H9 (cell line): ENCODE data around the gene SMCO4. TPM values are rescaled to one million over a fixed set of nuclear protein-coding genes. Genes with fewer than 3 reads are reported as not detected.
"Not testable (repeated sequence)": the region's sequence is repeated elsewhere in the genome, so short reads cannot be mapped to it uniquely, and the experiment has no call there.

Experiments
- DNase-seq: peaks from one replicate; pipeline ENCODE4 v3.0.0-alpha.2; 2017
- H2AFZ ChIP-seq: one replicate; pipeline ENCODE4 v1.6.1; 2013; ENCODE audit warnings: mild to moderate bottlenecking, low read length, control low read depth, moderate library complexity
- H2AK5ac ChIP-seq: 2 replicates; pipeline ENCODE4 v1.6.1; 2013; ENCODE audit warnings: low read length, control low read depth, mixed read lengths; ENCODE audit not compliant: insufficient read length
- H2BK120ac ChIP-seq: one replicate; pipeline ENCODE4 v1.6.1; 2013; ENCODE audit warnings: low read depth, mild to moderate bottlenecking, low read length, control low read depth, inconsistent platforms; ENCODE audit not compliant: poor library complexity, severe bottlenecking
- H2BK12ac ChIP-seq: 2 replicates; pipeline ENCODE4 v1.6.1; 2013; ENCODE audit warnings: low read length, control low read depth, mixed read lengths, low read depth; ENCODE audit not compliant: insufficient read length
- H2BK15ac ChIP-seq: 2 replicates; pipeline ENCODE4 v1.6.1; 2013; ENCODE audit warnings: low read depth, low read length, control low read depth
- H2BK20ac ChIP-seq: one replicate; pipeline ENCODE4 v1.6.1; 2013; ENCODE audit warnings: low read depth, mild to moderate bottlenecking, low read length, control low read depth, inconsistent platforms; ENCODE audit not compliant: poor library complexity, severe bottlenecking
- H2BK5ac ChIP-seq: 2 replicates; pipeline ENCODE4 v1.6.1; 2013; ENCODE audit warnings: low read length, control low read depth, mixed read lengths; ENCODE audit not compliant: insufficient read length
- H3K14ac ChIP-seq: 2 replicates; pipeline ENCODE4 v1.6.1; 2013; ENCODE audit warnings: low read length, control low read depth; ENCODE audit not compliant: insufficient read depth
- H3K18ac ChIP-seq: 2 replicates; pipeline ENCODE4 v1.6.1; 2013; ENCODE audit warnings: low read depth, mild to moderate bottlenecking, mixed read lengths, low read length, control low read depth; ENCODE audit not compliant: insufficient read length
- H3K23ac ChIP-seq: 2 replicates; pipeline ENCODE4 v1.6.1; 2013; ENCODE audit warnings: low read length, control low read depth, mixed read lengths, low read depth; ENCODE audit not compliant: insufficient read length
- H3K23me2 ChIP-seq: 2 replicates; pipeline ENCODE4 v1.6.1; 2013; ENCODE audit warnings: low read depth, mild to moderate bottlenecking, mixed read lengths, low read length, control low read depth; ENCODE audit not compliant: insufficient read length, poor library complexity, severe bottlenecking
- H3K27ac ChIP-seq: 2 replicates; pipeline ENCODE4 v1.5.1; 2013; ENCODE audit warnings: low read length, control low read depth, mixed read lengths, low read depth; ENCODE audit not compliant: insufficient read length
- H3K27me3 ChIP-seq: 2 replicates; pipeline ENCODE4 v1.6.1; 2013; ENCODE audit warnings: low read length, control low read depth, inconsistent platforms; ENCODE audit not compliant: insufficient read depth
- H3K4ac ChIP-seq: 2 replicates; pipeline ENCODE4 v1.6.1; 2013; ENCODE audit warnings: low read depth, mild to moderate bottlenecking, control low read depth, inconsistent platforms, low read length, moderate library complexity
- H3K4me1 ChIP-seq: 2 replicates; pipeline ENCODE4 v1.6.1; 2013; ENCODE audit warnings: low read length, control low read depth, inconsistent platforms; ENCODE audit not compliant: insufficient read depth
- H3K4me2 ChIP-seq: 2 replicates; pipeline ENCODE4 v1.6.1; 2013; ENCODE audit warnings: low read length, control low read depth, mixed read lengths; ENCODE audit not compliant: insufficient read length, insufficient read depth
- H3K56ac ChIP-seq: 2 replicates; pipeline ENCODE4 v1.6.1; 2013; ENCODE audit warnings: low read depth, mild to moderate bottlenecking, mixed read lengths, low read length, control low read depth; ENCODE audit not compliant: insufficient read length
- H3K79me1 ChIP-seq: 2 replicates; pipeline ENCODE4 v1.6.1; 2013; ENCODE audit warnings: low read depth, mild to moderate bottlenecking, moderate library complexity, low read length, control low read depth, inconsistent platforms; ENCODE audit not compliant: insufficient read depth, poor library complexity, severe bottlenecking
- H3K79me2 ChIP-seq: 2 replicates; pipeline ENCODE4 v1.6.1; 2013; ENCODE audit warnings: low read length, control low read depth, inconsistent platforms; ENCODE audit not compliant: insufficient read depth
- H3K9ac ChIP-seq: 2 replicates; pipeline ENCODE4 v1.6.1; 2013; ENCODE audit warnings: low read length, control low read depth, mixed read lengths; ENCODE audit not compliant: insufficient read length; ENCODE audit errors: extremely low read depth
- H3K9me3 ChIP-seq: one replicate; pipeline ENCODE4 v1.6.1; 2013; ENCODE audit warnings: low read depth, low read length, inconsistent platforms; ENCODE audit not compliant: control insufficient read depth
- H3T11ph ChIP-seq: one replicate; pipeline ENCODE4 v1.6.1; 2013; ENCODE audit warnings: mild to moderate bottlenecking, low read length, control low read depth, inconsistent platforms
- H4K20me1 ChIP-seq: one replicate; pipeline ENCODE4 v1.6.1; 2013; ENCODE audit not compliant: control insufficient read depth, insufficient read length, insufficient read depth
- H4K5ac ChIP-seq: 2 replicates; pipeline ENCODE4 v1.6.1; 2013; ENCODE audit warnings: low read depth, mild to moderate bottlenecking, mixed read lengths, low read length, control low read depth; ENCODE audit not compliant: insufficient read length
- H4K8ac ChIP-seq: replicated peaks from 2 replicates; pipeline ENCODE4 v1.6.1; 2013; ENCODE audit warnings: low read length, control low read depth, mixed read lengths, low read depth; ENCODE audit not compliant: insufficient read length
- H4K91ac ChIP-seq: 2 replicates; pipeline ENCODE4 v1.6.1; 2013; ENCODE audit warnings: low read depth, mild to moderate bottlenecking, moderate library complexity, mixed read lengths, low read length, control low read depth; ENCODE audit not compliant: insufficient read length
- H3K27ac Mint-ChIP-seq, 3 experiments: 2 replicates in 2 of 3; 3 replicates in 1 of 3; pipeline ENCODE4 v1.8.0; 2020 to 2021; ENCODE audit warnings: mixed read lengths in 3 of 3, mild to moderate bottlenecking in 1 of 3, moderate library complexity in 1 of 3
- H3K27me3 Mint-ChIP-seq: 2 replicates; pipeline ENCODE4 v1.8.0; 2021; ENCODE audit warnings: low read depth, mild to moderate bottlenecking, moderate library complexity, mixed read lengths
- H3K36me3 Mint-ChIP-seq, 3 experiments: 2 replicates in 2 of 3; 3 replicates in 1 of 3; pipeline ENCODE4 v1.8.0; 2020 to 2021; ENCODE audit warnings: low read depth in 3 of 3, mixed read lengths in 3 of 3; ENCODE audit not compliant: insufficient read depth in 1 of 3
- H3K4me1 Mint-ChIP-seq, 2 experiments: 2 replicates each; pipeline ENCODE4 v1.8.0; 2020; ENCODE audit warnings: mixed read lengths in 2 of 2
- H3K4me3 Mint-ChIP-seq, 2 experiments: 2 replicates in 1 of 2; 3 replicates in 1 of 2; pipeline ENCODE4 v1.8.0; 2020 to 2021; ENCODE audit warnings: mild to moderate bottlenecking in 2 of 2, mixed read lengths in 2 of 2, moderate library complexity in 1 of 2
- H3K9me3 Mint-ChIP-seq, 2 experiments: 2 replicates in 1 of 2; 3 replicates in 1 of 2; pipeline ENCODE4 v1.8.0; 2020; ENCODE audit warnings: mild to moderate bottlenecking in 2 of 2, mixed read lengths in 2 of 2, moderate library complexity in 1 of 2
- WGBS: extraction: QIAGEN DNeasy Blood & Tissue Kit; methylation state at CpG from one replicate; pipeline ENCODE4 v1.1.7; 2013; ENCODE audit warnings: missing lambda C conversion rate, low lambda C conversion rate, mixed read lengths; ENCODE audit not compliant: insufficient read length; ENCODE audit errors: extremely low coverage; 5-methylcytosine and 5-hydroxymethylcytosine counted together
- total RNA-seq: library from RNA; stranded (reverse); gene quantifications from 2 replicates; pipeline ENCODE4 v1.2.1, GENCODE V29; 2021
- TF ChIP-seq, protein P1 (sequence below): fragments of 200-600 bp; sonication (generic); conservative IDR thresholded peaks from 3 replicates; pipeline ENCODE4 v1.8.0; 2021; ENCODE audit warnings: antibody characterized with exemption, mild to moderate bottlenecking

The SMCO4 gene
- total RNA-seq, 1 experiment from 2014 or later = 35.6 TPM

DNA sequence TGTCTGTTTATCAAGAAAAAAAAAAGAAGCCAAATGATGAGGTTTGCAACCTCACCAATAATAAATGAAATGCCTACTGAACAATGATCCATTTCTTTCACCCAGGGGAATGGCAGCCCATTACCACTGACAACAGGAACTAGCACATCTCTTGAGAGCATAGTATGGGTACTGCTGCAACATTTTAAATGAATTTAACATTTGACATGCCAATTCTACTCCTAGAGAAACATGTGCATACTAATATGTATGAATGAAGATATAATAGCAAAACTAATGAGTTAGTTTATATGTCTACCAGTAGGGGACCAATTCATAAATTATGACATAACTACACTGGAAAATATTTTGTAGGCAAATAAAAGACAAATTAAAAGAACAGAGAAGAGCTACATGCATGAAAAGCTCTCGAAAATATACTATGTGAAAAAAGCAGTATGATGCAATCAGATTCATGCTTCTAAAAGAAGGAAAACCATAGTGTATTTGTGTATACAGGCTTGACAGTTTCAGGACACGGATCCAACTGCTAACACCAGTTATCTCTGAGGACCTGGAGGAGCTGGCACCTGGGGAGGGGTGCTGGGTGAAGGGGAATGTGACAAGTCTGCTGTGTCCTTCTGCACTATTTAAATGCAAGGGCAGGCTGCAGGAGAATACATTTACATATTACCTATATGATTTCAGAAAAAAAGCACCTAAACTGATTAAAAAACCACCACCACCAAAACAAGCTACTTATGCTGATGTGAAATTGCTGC is 6.9 kb downstream of the SMCO4 start:
- Mint-ChIP-seq H3K36me3 (peaks cover under 1 to 2% (median 2%) of the 10 kb centered on the region in 3 experiments; a peak in 4 of 7 replicates), H3K9me3 (no peaks in the 10 kb centered on the region), H3K4me1 (peaks cover 52 to 59% of the 10 kb centered on the region in 2 experiments), H3K4me3 (no peak overlapping the region), H3K27ac (no peak overlapping the region; a peak in 1 of 7 replicates), H3K27me3 (no peaks in the 10 kb centered on the region)
- Histone ChIP-seq H2BK5ac (no peak overlapping the region), H2BK12ac (no peak overlapping the region), H2BK120ac (no peak overlapping the region), H3K27ac (no peak overlapping the region), H3K79me1 (peaks cover 6% of the 10 kb centered on the region), H4K91ac (no peak overlapping the region), H3K9ac (no peak overlapping the region), H4K8ac (no peak overlapping the region), H3T11ph (no peak overlapping the region), H3K27me3 (no peaks in the 10 kb centered on the region), H3K4me2 (no peak overlapping the region), H2AK5ac (no peak overlapping the region), H3K18ac (no peak overlapping the region), H2BK20ac (no peak overlapping the region), H3K9me3 (no peaks in the 10 kb centered on the region), H3K4me1 (peaks cover 7% of the 10 kb centered on the region), H3K56ac (no peak overlapping the region), H3K4ac (no peak overlapping the region), H4K20me1 (no peaks in the 10 kb centered on the region), H3K23ac (no peak overlapping the region), H2BK15ac (no peak overlapping the region), H3K23me2 (no peaks in the 10 kb centered on the region), H2AFZ (no peak overlapping the region), H3K14ac (no peak overlapping the region), H4K5ac (no peak overlapping the region), H3K79me2 (peaks cover 6% of the 10 kb centered on the region; the same call in 1 of the 2 replicates)
- DNase-seq = no peak
- no CpG with 5 or more reads among the region's 2 CpGs for WGBS
- TF ChIP-seq, protein P1, sequence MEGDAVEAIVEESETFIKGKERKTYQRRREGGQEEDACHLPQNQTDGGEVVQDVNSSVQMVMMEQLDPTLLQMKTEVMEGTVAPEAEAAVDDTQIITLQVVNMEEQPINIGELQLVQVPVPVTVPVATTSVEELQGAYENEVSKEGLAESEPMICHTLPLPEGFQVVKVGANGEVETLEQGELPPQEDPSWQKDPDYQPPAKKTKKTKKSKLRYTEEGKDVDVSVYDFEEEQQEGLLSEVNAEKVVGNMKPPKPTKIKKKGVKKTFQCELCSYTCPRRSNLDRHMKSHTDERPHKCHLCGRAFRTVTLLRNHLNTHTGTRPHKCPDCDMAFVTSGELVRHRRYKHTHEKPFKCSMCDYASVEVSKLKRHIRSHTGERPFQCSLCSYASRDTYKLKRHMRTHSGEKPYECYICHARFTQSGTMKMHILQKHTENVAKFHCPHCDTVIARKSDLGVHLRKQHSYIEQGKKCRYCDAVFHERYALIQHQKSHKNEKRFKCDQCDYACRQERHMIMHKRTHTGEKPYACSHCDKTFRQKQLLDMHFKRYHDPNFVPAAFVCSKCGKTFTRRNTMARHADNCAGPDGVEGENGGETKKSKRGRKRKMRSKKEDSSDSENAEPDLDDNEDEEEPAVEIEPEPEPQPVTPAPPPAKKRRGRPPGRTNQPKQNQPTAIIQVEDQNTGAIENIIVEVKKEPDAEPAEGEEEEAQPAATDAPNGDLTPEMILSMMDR = no peak

DNA sequence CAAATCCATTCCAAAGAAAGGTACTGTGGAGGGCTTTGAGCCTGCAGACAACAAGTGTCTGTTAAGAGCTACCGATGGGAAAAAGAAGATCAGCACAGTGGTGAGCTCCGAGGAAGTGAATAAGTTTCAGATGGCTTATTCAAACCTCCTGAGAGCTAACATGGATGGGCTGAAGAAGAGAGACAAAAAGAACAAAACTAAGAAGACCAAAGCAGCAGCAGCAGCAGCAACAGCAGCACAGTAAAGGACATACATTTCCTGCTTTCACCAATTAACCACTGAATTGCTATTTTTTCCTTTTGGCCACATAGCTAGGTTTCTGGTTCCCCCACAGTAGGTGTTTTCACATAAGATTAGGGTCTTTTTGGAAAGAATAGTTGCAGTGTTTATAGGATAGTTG is 7.6 kb downstream of the SMCO4 start:
- H3K9me3 Mint-ChIP-seq, H3K9ac ChIP-seq, DNase-seq, H4K91ac ChIP-seq, H3K27me3 Mint-ChIP-seq, H2BK15ac ChIP-seq, H2BK120ac ChIP-seq, H2BK20ac ChIP-seq, H3K9me3 ChIP-seq, H3T11ph ChIP-seq, H3K14ac ChIP-seq, H2BK5ac ChIP-seq, H3K23me2 ChIP-seq, H4K5ac ChIP-seq, H2AK5ac ChIP-seq, H3K79me2 ChIP-seq, H3K36me3 Mint-ChIP-seq, H4K20me1 ChIP-seq, H3K27me3 ChIP-seq, H3K18ac ChIP-seq, H3K27ac ChIP-seq, H2BK12ac ChIP-seq, H3K4me1 ChIP-seq, H2AFZ ChIP-seq, H3K4ac ChIP-seq, H3K4me3 Mint-ChIP-seq, H4K8ac ChIP-seq, H3K79me1 ChIP-seq, H3K4me2 ChIP-seq, H3K56ac ChIP-seq, H3K23ac ChIP-seq: not testable (repeated sequence)
- peaks cover 53 to 62% of the 10 kb centered on the region in 2 experiments for H3K4me1 Mint-ChIP-seq
- peak overlapping the region in 1 of 3 experiments; percentile 16; a peak in 2 of 7 replicates for H3K27ac Mint-ChIP-seq
- no CpG with 5 or more reads among the region's 2 CpGs for WGBS
